Testis (tissue), 3 donors: Measurements from ENCODE around the gene NFIA. TPM values are rescaled to one million over a fixed set of nuclear protein-coding genes. Genes with fewer than 3 reads are reported as not detected.

Experiments used
- DNase-seq: peaks from one replicate; pipeline ENCODE4 v3.0.0-alpha.2; 2019
- H3K27ac ChIP-seq, 2 donors: fragments of 200-600 bp; sonication (generic); one replicate each; pipeline ENCODE4 v1.5.1; 2019
- H3K27me3 ChIP-seq: fragments of 200-600 bp; sonication (generic); one replicate; pipeline ENCODE4 v1.5.1; 2019
- H3K36me3 ChIP-seq: fragments of 200-600 bp; sonication (generic); one replicate; pipeline ENCODE4 v1.5.1; 2017; ENCODE audit warnings: low read depth; ENCODE audit errors: missing control alignments
- H3K4me1 ChIP-seq: fragments of 200-600 bp; sonication (generic); one replicate; pipeline ENCODE4 v1.5.1; 2019
- H3K4me3 ChIP-seq, 2 donors: fragments of 200-600 bp; sonication (generic); one replicate each; pipeline ENCODE4 v1.5.1; 2017 to 2019
- H3K9me3 ChIP-seq: fragments of 200-600 bp; sonication (generic); one replicate; pipeline ENCODE4 v1.5.1; 2017
- POLR2A ChIP-seq: fragments of 450-650 bp; IDR thresholded peaks from one replicate; pipeline ENCODE4 v1.6.1; 2017; ENCODE audit warnings: antibody characterized with exemption, mild to moderate bottlenecking, moderate library complexity
- WGBS, 2 donors: methylation state at CpG; one replicate each; pipeline ENCODE4 v1.1.5; 2018; 5-methylcytosine and 5-hydroxymethylcytosine counted together
- intact Hi-C: fragments of 100-400 bp; cut with DNase I; formaldehyde crosslinking; loops from one replicate; pipeline ENCODE4 v1.15.1; 2023; ENCODE audit warnings: low total_unique reads
- polyA plus RNA-seq: library from polyadenylated mRNA; stranded (reverse); fragments of 350-450 nt; fragmentation: Illumina TruSeq; extraction: RNeasy Lipid Tissue Mini Kit (QIAGEN cat#74804); gene quantifications from one replicate; pipeline ENCODE4 v1.2.3, GENCODE V29; 2014; ENCODE audit warnings: low read depth, low replicate concordance; ENCODE audit not compliant: insufficient read depth
- total RNA-seq, 2 donors: library from RNA; depleted of rRNA; stranded (reverse); fragments of >200 nt; gene quantifications; one replicate each; pipeline ENCODE4 v1.2.3, GENCODE V29; 2016
- TF ChIP-seq, protein P1 (sequence below), 3 experiments: fragments of 450-650 bp in 2 of 3; fragments of 200-600 bp in 1 of 3; sonication (generic) in 1 of 3; IDR thresholded peaks; one replicate each; pipeline ENCODE4 v1.5.1; 2016 to 2019; ENCODE audit warnings: antibody characterized with exemption in 3 of 3, mild to moderate bottlenecking in 2 of 3, moderate library complexity in 1 of 3

Gene NFIA
- total and polyA plus RNA-seq, 3 donors from 2014 or later: 11.6 to 78.9 (median 53.5) TPM

DNA sequence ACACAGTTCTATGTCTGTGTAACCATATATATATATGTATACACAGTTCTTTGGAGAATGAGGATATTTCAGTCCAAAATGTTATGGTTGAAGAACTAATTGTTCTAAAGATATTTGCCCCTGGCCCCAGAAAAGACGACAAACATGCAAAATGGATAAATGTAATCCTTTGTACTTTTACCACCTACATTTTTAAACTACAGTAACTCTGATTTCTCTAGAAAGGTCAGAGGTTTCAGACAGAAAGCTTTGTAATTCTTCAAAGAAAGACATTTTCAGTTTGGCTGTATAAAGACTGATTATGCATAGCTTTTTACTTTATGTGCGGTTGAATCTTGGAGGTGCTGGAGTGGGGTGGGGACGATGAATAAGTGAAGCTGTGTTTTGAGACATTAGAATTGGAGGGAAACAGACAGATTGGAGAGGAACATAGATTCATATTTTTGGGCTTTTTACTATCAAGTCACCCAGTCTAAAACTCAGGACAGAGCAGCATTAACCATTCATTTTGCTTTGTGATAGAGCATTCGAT is 16.6 kb downstream of the NFIA start:
- Histone ChIP-seq H3K9me3 (no peaks in the 10 kb centered on the region), H3K4me3 (no peak overlapping the region), H3K27me3 (no peaks in the 10 kb centered on the region), H3K4me1 (peaks cover 39% of the 10 kb centered on the region), H3K36me3 (no peaks in the 10 kb centered on the region), H3K27ac (no peak overlapping the region)
- intact Hi-C loops: no loop called here
- no peak for DNase-seq
- WGBS, 2 donors: 54 to 80% methylated on average over 4 of the region's 4 CpGs
- TF ChIP-seq, protein P1, sequence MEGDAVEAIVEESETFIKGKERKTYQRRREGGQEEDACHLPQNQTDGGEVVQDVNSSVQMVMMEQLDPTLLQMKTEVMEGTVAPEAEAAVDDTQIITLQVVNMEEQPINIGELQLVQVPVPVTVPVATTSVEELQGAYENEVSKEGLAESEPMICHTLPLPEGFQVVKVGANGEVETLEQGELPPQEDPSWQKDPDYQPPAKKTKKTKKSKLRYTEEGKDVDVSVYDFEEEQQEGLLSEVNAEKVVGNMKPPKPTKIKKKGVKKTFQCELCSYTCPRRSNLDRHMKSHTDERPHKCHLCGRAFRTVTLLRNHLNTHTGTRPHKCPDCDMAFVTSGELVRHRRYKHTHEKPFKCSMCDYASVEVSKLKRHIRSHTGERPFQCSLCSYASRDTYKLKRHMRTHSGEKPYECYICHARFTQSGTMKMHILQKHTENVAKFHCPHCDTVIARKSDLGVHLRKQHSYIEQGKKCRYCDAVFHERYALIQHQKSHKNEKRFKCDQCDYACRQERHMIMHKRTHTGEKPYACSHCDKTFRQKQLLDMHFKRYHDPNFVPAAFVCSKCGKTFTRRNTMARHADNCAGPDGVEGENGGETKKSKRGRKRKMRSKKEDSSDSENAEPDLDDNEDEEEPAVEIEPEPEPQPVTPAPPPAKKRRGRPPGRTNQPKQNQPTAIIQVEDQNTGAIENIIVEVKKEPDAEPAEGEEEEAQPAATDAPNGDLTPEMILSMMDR (IDR thresholded peaks at IDR 0.05): no peak
- no peak for TF ChIP-seq POLR2A

DNA sequence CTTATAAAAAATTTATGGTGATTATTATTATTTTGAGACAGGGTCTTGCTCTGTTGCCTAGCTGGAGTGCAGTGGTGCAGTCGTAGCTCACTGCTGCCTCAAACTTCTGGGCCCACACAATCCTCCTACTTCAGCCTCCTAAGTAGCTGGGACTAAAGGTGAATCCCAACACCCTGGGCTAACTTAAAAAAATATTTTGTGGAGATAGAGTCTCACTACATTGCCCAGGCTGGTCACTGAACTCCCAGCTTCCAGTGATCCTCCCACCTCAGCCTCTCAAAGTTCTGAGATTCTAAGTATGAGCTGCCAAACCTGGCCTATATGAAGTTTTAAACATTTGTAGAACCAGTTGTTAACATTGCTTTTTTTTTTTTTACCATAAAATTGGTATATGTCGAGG is 18.2 kb downstream of the NFIA start:
- TF ChIP-seq, protein P1 (IDR thresholded peaks at IDR 0.05): no peak
- TF ChIP-seq POLR2A: no peak
- Histone ChIP-seq H3K27ac (no peak overlapping the region), H3K27me3 (no peaks in the 10 kb centered on the region), H3K4me1 (peaks cover 33% of the 10 kb centered on the region), H3K4me3 (no peak overlapping the region), H3K36me3 (no peaks in the 10 kb centered on the region), H3K9me3 (no peaks in the 10 kb centered on the region)
- DNase-seq: no peak
- intact Hi-C loops: no loop called here
- WGBS, 2 donors: 73 to 98% methylated on average over 2 of the region's 2 CpGs

GRCh38 chr1:61101536-61101935 is 19.2 kb downstream of the NFIA start:
- H3K9me3 ChIP-seq: no peaks in the 10 kb centered on the region
- no peaks in the 10 kb centered on the region for H3K36me3 ChIP-seq
- WGBS, 2 donors: 45 to 56% methylated on average over 5 of the region's 5 CpGs
- intact Hi-C loops: no loop called here
- no peak overlapping the region for H3K4me3 ChIP-seq
- TF ChIP-seq POLR2A: no peak
- TF ChIP-seq, protein P1 (IDR thresholded peaks at IDR 0.05): no peak
- no peak for DNase-seq
- H3K4me1 ChIP-seq: peaks cover 35% of the 10 kb centered on the region
- H3K27ac ChIP-seq: peak overlapping the region in 1 of 2 donors; percentile 36
- H3K27me3 ChIP-seq: no peaks in the 10 kb centered on the region

GRCh38 chr1:61102041-61102440 is 19.7 kb downstream of the NFIA start:
- DNase-seq: no peak
- Histone ChIP-seq H3K9me3 (no peaks in the 10 kb centered on the region), H3K27ac (peak overlapping the region in 1 of 2 donors; percentile 36), H3K4me3 (no peak overlapping the region), H3K36me3 (no peaks in the 10 kb centered on the region), H3K27me3 (no peaks in the 10 kb centered on the region), H3K4me1 (peaks cover 35% of the 10 kb centered on the region)
- TF ChIP-seq POLR2A: no peak
- TF ChIP-seq, protein P1 (IDR thresholded peaks at IDR 0.05): no peak
- intact Hi-C loops: no loop called here
- 55% methylated on average over 1 of the region's 1 CpG for WGBS, 2 donors

DNA sequence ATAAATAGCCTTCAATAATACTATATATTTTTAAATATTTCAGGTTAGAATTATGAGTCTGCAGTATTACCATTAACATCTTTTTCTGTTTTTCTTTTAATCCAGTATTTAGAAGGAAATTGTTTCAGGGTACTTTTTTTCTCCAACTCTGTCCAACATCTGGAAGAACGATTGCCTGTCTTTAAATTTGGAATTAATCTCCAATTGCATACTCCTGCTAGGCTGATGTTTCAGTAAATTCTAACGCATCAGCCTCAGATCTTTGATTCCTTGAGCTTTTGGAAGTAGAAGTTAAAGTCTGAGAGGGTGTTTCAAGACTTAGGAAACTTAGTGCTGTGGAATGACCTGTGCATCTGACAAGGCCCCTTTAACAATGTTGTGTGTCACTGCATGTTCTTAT is 20.3 kb downstream of the NFIA start:
- Histone ChIP-seq H3K9me3 (no peaks in the 10 kb centered on the region), H3K27me3 (no peaks in the 10 kb centered on the region), H3K4me3 (no peak overlapping the region), H3K4me1 (peaks cover 31% of the 10 kb centered on the region), H3K36me3 (no peaks in the 10 kb centered on the region), H3K27ac (no peak overlapping the region)
- WGBS, 2 donors: 55 to 62% methylated on average over 2 of the region's 2 CpGs
- intact Hi-C loops: no loop called here
- TF ChIP-seq, protein P1 (IDR thresholded peaks at IDR 0.05): no peak
- TF ChIP-seq POLR2A: no peak
- no peak for DNase-seq
